Naive B cell (primary cell): ENCODE data around the gene JARID2. TPM values are rescaled to one million over a fixed set of nuclear protein-coding genes. Genes with fewer than 3 reads are reported as not detected.
"Not testable (repeated sequence)": the region's sequence is repeated elsewhere in the genome, so short reads cannot be mapped to it uniquely, and the experiment has no call there.

Source experiments
- ATAC-seq, 2 donors: fragments of 150-1000 bp; cut with Tn5 transposase; 2 replicates each; pipeline ENCODE4 v1.10.0; 2021; ENCODE audit warnings: low read depth in 2 of 2, mild to moderate bottlenecking in 2 of 2, moderate library complexity in 2 of 2
- DNase-seq: peaks from one replicate; pipeline ENCODE4 v3.0.0; 2022
- H3K27ac Mint-ChIP-seq, 6 donors: one replicate each; pipeline ENCODE4 v1.8.0; 2020 to 2022; ENCODE audit warnings: mild to moderate bottlenecking in 6 of 6, mixed read lengths in 6 of 6, moderate library complexity in 5 of 6, inconsistent platforms in 2 of 6
- H3K27me3 Mint-ChIP-seq, 3 donors: one replicate each; pipeline ENCODE4 v1.8.0; 2021 to 2022; ENCODE audit warnings: mixed read lengths in 3 of 3, mild to moderate bottlenecking in 1 of 3
- H3K36me3 Mint-ChIP-seq, 2 donors: one replicate each; pipeline ENCODE4 v1.8.0; 2020 to 2022; ENCODE audit warnings: mixed read lengths in 2 of 2, inconsistent platforms in 1 of 2, mild to moderate bottlenecking in 1 of 2
- H3K4me1 Mint-ChIP-seq, 3 donors: one replicate each; pipeline ENCODE4 v1.8.0; 2020 to 2022; ENCODE audit warnings: mixed read lengths in 3 of 3, inconsistent platforms in 1 of 3, mild to moderate bottlenecking in 1 of 3, moderate library complexity in 1 of 3
- H3K4me3 Mint-ChIP-seq, 8 donors: one replicate each; pipeline ENCODE4 v1.8.0; 2020 to 2022; ENCODE audit warnings: mild to moderate bottlenecking in 8 of 8, mixed read lengths in 8 of 8, moderate library complexity in 8 of 8, inconsistent platforms in 2 of 8
- H3K9me3 Mint-ChIP-seq, 7 donors: one replicate each; pipeline ENCODE4 v1.8.0; 2020 to 2022; ENCODE audit warnings: mixed read lengths in 7 of 7, mild to moderate bottlenecking in 5 of 7, inconsistent platforms in 2 of 7, moderate library complexity in 1 of 7
- polyA plus RNA-seq, 6 donors: library from polyadenylated mRNA; unstranded; fragments of 300-500 nt; fragmentation: Illumina TruSeq; gene quantifications; one replicate each; pipeline ENCODE4 v1.2.3, GENCODE V29; 2021; ENCODE audit warnings: low read depth in 6 of 6

The JARID2 gene
- polyA plus RNA-seq, 6 donors from 2014 or later = 2.7 to 21.9 (median 16.6) TPM

DNA sequence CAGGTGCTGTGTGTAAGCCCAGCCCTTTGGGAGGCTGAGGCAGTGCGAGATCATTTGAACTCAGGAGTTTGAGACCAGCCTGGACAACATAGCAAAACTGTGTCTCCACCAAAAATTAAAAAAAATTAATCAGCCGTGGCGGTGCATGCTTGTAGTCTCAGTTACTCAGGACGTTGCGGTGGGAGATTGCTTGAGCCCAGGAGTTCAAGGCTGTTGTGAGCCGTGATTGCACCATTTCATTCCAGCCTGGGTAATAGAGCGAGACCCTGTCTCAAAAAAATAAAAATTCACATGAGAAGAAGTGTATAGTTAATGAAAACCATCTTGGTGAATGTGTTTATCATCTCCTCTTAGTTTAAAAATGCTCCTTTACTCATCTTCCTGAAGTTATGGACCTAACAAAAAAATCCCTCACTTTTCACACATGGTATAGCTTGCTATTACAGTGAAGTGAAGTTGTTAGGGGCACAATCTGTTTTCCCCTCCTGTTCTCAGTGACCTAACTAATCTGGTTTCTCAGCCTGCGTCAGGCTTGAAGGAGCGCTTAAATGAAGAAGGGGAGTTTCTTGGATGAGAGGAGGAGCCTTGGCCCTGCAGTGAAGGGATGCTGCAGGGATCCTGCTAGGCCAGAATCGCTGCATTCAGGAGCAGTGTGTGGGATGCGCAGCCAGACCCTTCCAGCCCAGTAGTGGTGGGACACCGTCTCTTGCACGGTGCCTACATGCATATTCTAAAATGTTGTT, 45.3 kb downstream of the JARID2 start:
- peaks cover 4 to 7% of the 10 kb centered on the region in 2 donors for H3K36me3 Mint-ChIP-seq
- ATAC-seq (no peak), DNase-seq (no peak)
- no peaks in the 10 kb centered on the region for H3K27me3 Mint-ChIP-seq
- peaks cover 46 to 82% (median 65%) of the 10 kb centered on the region in 3 donors for H3K4me1 Mint-ChIP-seq
- H3K4me3 Mint-ChIP-seq = peak overlapping the region in 1 of 8 donors; percentile 40
- H3K27ac Mint-ChIP-seq = peak overlapping the region in 4 of 6 donors; percentile 42 to 88 (median 66)
- no peaks in the 10 kb centered on the region for H3K9me3 Mint-ChIP-seq

DNA sequence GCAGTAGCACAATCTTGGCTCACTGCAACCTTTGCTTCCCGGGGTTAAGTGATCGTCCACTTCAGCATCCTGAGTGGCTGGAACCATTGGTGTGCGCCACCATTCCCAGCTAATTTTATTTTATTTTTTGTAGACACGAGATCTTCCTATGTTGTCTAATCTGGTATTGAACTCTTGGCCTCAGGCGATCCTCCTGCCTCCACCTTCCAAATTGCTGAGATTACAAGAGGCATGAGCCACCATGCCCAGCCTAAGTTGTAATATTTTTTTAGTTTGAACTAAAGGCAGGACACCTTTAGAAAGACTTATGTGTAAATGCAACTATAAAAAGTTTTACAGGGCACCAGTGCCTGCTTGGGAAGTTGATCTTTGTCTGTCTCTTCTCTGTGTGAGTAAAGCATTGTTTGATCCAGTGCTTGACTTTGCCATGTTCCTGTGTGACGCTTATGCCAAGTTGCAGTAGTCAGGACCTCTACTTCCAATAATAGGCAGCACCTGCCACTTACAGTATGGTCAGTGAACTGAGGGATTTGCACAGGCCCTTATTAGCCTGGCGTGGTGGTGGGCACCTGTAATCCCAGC, 46.9 kb downstream of the JARID2 start:
- ATAC-seq = no peak
- peak overlapping the region in 3 of 6 donors; percentile 41 to 91 (median 84) for H3K27ac Mint-ChIP-seq
- H3K27me3 Mint-ChIP-seq = no peaks in the 10 kb centered on the region
- peaks cover 50 to 85% (median 72%) of the 10 kb centered on the region in 3 donors for H3K4me1 Mint-ChIP-seq
- peaks cover 4 to 7% of the 10 kb centered on the region in 2 donors for H3K36me3 Mint-ChIP-seq
- DNase-seq = no peak
- peak overlapping the region in 1 of 8 donors; percentile 10 for H3K4me3 Mint-ChIP-seq
- H3K9me3 Mint-ChIP-seq = no peaks in the 10 kb centered on the region

DNA sequence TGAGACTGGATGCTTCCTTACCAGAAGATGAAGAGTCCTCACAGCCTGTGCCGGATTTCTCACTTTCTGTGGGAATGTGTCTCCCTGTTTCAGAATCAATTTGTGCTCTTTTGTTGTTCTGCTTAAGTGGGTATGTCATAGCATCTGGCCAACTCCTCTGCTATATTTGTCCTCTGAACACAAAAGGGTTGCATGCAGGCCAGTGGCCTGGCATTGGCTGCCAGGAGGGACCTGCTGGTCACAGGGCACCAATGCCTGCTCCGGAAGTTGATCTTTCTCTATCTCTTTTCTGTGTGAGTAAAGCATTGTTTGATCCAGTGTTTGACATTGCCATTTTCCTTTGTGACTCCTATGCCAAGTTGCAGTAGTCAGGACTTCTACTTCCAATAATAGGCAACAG, 47.8 kb downstream of the JARID2 start:
- Mint-ChIP-seq H3K27ac (peak overlapping the region in 1 of 6 donors; percentile 13), H3K36me3 (peaks cover 4 to 6% of the 10 kb centered on the region in 2 donors), H3K4me1 (peaks cover 49 to 85% (median 70%) of the 10 kb centered on the region in 3 donors), H3K27me3 (no peaks in the 10 kb centered on the region), H3K4me3 (no peak overlapping the region), H3K9me3 (no peaks in the 10 kb centered on the region)
- DNase-seq = no peak
- ATAC-seq = no peak

GRCh38 chr6:15294504-15294903, 48.6 kb downstream of the JARID2 start:
- Mint-ChIP-seq H3K9me3 (no peaks in the 10 kb centered on the region), H3K27ac (peak overlapping the region in 4 of 6 donors; percentile 72 to 89 (median 84)), H3K27me3 (no peaks in the 10 kb centered on the region), H3K36me3 (peaks cover 0 to 4% of the 10 kb centered on the region in 2 donors), H3K4me1 (peaks cover 52 to 90% (median 72%) of the 10 kb centered on the region in 3 donors), H3K4me3 (peak overlapping the region in 3 of 8 donors; percentile 33 to 74 (median 52))
- DNase-seq (no peak), ATAC-seq (no peak)

DNA sequence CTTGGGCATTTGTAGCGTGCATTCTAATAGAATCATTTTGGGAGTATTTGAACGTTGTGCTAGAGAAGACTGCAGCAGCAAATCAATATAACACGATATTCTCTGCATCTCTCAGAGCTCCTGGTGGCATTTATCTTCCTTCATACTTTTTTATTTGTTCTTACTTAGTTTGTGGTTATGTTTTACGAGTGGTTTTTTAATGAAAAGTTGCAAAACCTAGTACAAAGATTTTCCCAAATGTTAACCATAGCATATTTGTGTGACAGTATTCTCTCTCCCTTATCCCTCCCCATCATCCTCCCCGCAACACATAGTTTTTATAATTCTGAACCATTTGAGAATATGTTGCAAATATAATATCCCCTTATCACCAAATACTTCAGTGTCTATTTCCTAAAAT, 50.4 kb downstream of the JARID2 start:
- no peak for DNase-seq
- ATAC-seq = no peak
- Mint-ChIP-seq H3K4me3 (peak overlapping the region in 7 of 8 donors; percentile 2 to 83 (median 26)), H3K9me3 (no peaks in the 10 kb centered on the region), H3K4me1 (peaks cover 62 to 90% (median 80%) of the 10 kb centered on the region in 3 donors), H3K27ac (peak overlapping the region in 4 of 6 donors; percentile 46 to 88 (median 55)), H3K36me3 (peaks cover 0 to 4% of the 10 kb centered on the region in 2 donors), H3K27me3 (no peaks in the 10 kb centered on the region)

GRCh38 chr6:15296735-15297134, 50.9 kb downstream of the JARID2 start:
- H3K4me1 Mint-ChIP-seq = peaks cover 64 to 90% (median 81%) of the 10 kb centered on the region in 3 donors
- peak overlapping the region in 6 of 8 donors; percentile 2 to 83 (median 41) for H3K4me3 Mint-ChIP-seq
- ATAC-seq = no peak
- no peaks in the 10 kb centered on the region for H3K27me3 Mint-ChIP-seq
- peaks cover 0 to 4% of the 10 kb centered on the region in 2 donors for H3K36me3 Mint-ChIP-seq
- peak overlapping the region in 5 of 6 donors; percentile 46 to 88 (median 60) for H3K27ac Mint-ChIP-seq
- no peak for DNase-seq
- no peaks in the 10 kb centered on the region for H3K9me3 Mint-ChIP-seq

GRCh38 chr6:15297167-15297566, 51.3 kb downstream of the JARID2 start:
- not testable (repeated sequence) for DNase-seq, H3K4me3 Mint-ChIP-seq

DNA sequence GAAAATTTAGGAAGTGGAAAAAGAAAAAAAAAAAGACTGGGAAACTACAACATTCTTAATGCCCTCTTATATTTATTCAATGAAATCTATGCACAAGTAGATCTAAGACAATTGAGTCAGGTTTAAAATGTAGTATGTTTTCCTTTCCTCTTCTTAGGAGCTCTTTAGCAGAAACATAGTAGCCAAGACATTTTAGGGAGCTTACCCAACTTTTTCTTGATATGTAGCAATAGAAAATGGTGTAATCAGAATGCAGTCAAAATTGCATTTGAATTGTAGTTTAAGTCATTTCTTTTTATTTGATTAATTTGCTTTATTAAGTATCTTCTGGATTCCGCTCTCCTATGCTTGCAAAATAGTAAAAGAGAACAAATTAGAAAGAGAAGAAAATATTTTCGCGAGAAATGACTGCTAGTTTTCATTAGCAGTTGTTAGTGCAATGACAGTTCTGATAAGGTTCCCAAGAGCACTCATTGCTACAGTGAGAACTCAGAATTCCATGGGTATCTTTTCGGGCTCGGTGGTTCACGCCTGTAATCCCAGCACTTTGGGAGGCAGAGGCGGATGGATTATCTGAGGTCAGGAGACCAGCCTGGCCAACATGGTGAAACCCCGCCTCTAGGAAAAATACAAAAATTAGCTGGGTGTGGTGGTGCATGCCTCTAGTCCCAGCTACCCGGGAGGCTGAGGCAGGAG, 52.2 kb downstream of the JARID2 start:
- ATAC-seq (no peak), DNase-seq (no peak)
- Mint-ChIP-seq H3K27ac (peak overlapping the region in 5 of 6 donors; percentile 1 to 91 (median 75)), H3K36me3 (no peaks in the 10 kb centered on the region), H3K4me3 (peak overlapping the region in 5 of 8 donors; percentile 5 to 83 (median 54)), H3K9me3 (no peaks in the 10 kb centered on the region), H3K27me3 (no peaks in the 10 kb centered on the region), H3K4me1 (peaks cover 60 to 83% (median 80%) of the 10 kb centered on the region in 3 donors)

More at GRCh38 chr6:15297167-15297566, 51.3 kb downstream of the JARID2 start:
- not testable (repeated sequence) for ATAC-seq, H3K9me3 Mint-ChIP-seq, H3K27me3 Mint-ChIP-seq, H3K36me3 Mint-ChIP-seq
- Mint-ChIP-seq H3K4me1 (peaks cover 65 to 90% (median 85%) of the 10 kb centered on the region in 3 donors), H3K27ac (peak overlapping the region in 2 of 6 donors; percentile 50 to 69)

- DNase-seq (peak; percentile 81), ATAC-seq (peak; percentile 99)
- no peaks in the 10 kb centered on the region for H3K27me3 Mint-ChIP-seq
- H3K36me3 Mint-ChIP-seq = no peaks in the 10 kb centered on the region
- peaks cover 57 to 79% (median 78%) of the 10 kb centered on the region in 3 donors for H3K4me1 Mint-ChIP-seq
- peak overlapping the region; percentile 47 to 94 (median 90) for H3K27ac Mint-ChIP-seq
- no peaks in the 10 kb centered on the region for H3K9me3 Mint-ChIP-seq
- peak overlapping the region; percentile 1 to 84 (median 75) for H3K4me3 Mint-ChIP-seq
Measured at GRCh38 chr6:15299430-15300131, 53.7 kb downstream of the JARID2 start.

GRCh38 chr6:15301179-15302006, 55.5 kb downstream of the JARID2 start:
- peak overlapping the region in 2 of 8 donors; percentile 10 to 11 for H3K4me3 Mint-ChIP-seq

GRCh38 chr6:15303162-15303919, 57.5 kb downstream of the JARID2 start:
- no peak for ATAC-seq
- DNase-seq = no peak
- H3K27me3 Mint-ChIP-seq = no peaks in the 10 kb centered on the region
- no peaks in the 10 kb centered on the region for H3K36me3 Mint-ChIP-seq
- peak overlapping the region in 2 of 6 donors; percentile 73 to 79 for H3K27ac Mint-ChIP-seq
- peak overlapping the region in 1 of 8 donors; percentile 55 for H3K4me3 Mint-ChIP-seq
- H3K9me3 Mint-ChIP-seq = no peaks in the 10 kb centered on the region
- H3K4me1 Mint-ChIP-seq = peaks cover 65 to 82% (median 78%) of the 10 kb centered on the region in 3 donors

More at GRCh38 chr6:15301179-15302006, 55.5 kb downstream of the JARID2 start:
- H3K27ac Mint-ChIP-seq = peak overlapping the region in 2 of 6 donors; percentile 7 to 69
- H3K4me1 Mint-ChIP-seq = peaks cover 67 to 84% (median 82%) of the 10 kb centered on the region in 3 donors
- DNase-seq (no peak), ATAC-seq (no peak)
- no peaks in the 10 kb centered on the region for H3K36me3 Mint-ChIP-seq
- no peaks in the 10 kb centered on the region for H3K9me3 Mint-ChIP-seq
- H3K27me3 Mint-ChIP-seq = no peaks in the 10 kb centered on the region
